SK-N-SH (cell line): ENCODE data around the gene TEKT5.

Experiments
- EP300 ChIP-seq, 2 experiments: IDR thresholded peaks; 2 replicates each; pipeline versions ENCODE4 v1.4.0 to v1.6.1; 2012; ENCODE audit warnings: borderline replicate concordance in 1 of 2, low read depth in 1 of 2, low read length in 1 of 2
- POLR2AphosphoS5 ChIP-seq: IDR thresholded peaks from 2 replicates; pipeline ENCODE4 v1.6.1; 2012; ENCODE audit warnings: low read depth, low read length
- RFX5 ChIP-seq: IDR thresholded peaks from 2 replicates; pipeline ENCODE4 v1.6.1; 2012; ENCODE audit warnings: mild to moderate bottlenecking, improper control_type of control experiment, low read length

DNA sequence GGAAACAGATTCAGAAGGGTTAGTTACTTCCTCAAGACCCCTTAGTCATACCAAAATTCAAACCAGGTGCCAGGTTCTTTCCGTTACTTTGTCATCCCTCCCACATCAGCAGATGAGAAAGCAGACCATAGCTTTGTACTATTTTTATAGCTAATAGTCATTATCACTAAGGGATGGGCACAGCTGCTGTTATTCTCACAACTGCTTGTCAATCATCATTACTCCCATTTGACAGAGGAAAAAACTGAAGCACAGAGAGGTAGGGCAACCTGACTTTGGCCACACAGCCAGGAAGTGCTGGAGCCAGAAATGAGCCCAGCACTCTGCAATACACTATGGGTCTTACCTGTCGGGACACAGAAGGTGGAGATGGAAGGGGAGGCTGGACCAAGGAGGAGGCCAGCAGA, 30.0 kb downstream of the TEKT5 start:
- TF ChIP-seq EP300 (IDR thresholded peaks at IDR 0.05; ENCODE audit: borderline replicate concordance in 1 of 2, low read depth in 1 of 2, low read length in 1 of 2) (no peak), POLR2AphosphoS5 (no peak), RFX5 (no peak)
